B cell (primary cell): Measurements from ENCODE around the gene CCDC146.

ENCODE experiments used
- CTCF ChIP-seq: fragments of 200-600 bp; IDR thresholded peaks from one replicate; pipeline ENCODE4 v1.8.0; 2022; ENCODE audit warnings: antibody characterized with exemption, mild to moderate bottlenecking
- EZH2 ChIP-seq: IDR thresholded peaks from 2 replicates; pipeline ENCODE4 v1.6.1; 2012; ENCODE audit warnings: borderline replicate concordance, low read depth, mild to moderate bottlenecking, moderate library complexity, low read length; ENCODE audit not compliant: insufficient read depth, poor library complexity, severe bottlenecking

DNA sequence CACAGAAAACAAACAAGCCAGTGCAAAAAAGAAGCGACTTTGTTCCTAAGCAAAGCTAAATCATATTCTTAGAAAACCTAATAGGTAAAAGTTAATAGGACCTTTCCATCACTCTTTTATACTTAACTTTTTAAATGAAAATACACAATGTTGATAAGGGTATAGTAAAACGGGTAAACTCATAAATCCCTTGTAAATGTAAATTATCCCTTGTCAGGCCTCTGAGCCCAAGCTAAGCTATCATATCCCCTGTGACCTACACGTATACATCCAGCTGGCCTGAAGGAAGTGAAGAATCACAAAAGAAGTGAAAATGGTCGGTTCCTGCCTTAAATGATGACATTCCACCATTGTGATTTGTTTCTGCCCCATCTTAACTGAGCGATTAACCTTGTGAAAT, 217.3 kb downstream of the CCDC146 start:
- TF ChIP-seq CTCF (no peak), EZH2 (no peak)
